ENCODE data around the gene FNBP1L.

- TF ChIP-seq, protein P1, sequence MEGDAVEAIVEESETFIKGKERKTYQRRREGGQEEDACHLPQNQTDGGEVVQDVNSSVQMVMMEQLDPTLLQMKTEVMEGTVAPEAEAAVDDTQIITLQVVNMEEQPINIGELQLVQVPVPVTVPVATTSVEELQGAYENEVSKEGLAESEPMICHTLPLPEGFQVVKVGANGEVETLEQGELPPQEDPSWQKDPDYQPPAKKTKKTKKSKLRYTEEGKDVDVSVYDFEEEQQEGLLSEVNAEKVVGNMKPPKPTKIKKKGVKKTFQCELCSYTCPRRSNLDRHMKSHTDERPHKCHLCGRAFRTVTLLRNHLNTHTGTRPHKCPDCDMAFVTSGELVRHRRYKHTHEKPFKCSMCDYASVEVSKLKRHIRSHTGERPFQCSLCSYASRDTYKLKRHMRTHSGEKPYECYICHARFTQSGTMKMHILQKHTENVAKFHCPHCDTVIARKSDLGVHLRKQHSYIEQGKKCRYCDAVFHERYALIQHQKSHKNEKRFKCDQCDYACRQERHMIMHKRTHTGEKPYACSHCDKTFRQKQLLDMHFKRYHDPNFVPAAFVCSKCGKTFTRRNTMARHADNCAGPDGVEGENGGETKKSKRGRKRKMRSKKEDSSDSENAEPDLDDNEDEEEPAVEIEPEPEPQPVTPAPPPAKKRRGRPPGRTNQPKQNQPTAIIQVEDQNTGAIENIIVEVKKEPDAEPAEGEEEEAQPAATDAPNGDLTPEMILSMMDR (IDR thresholded peaks at IDR 0.05): no peak
- TF ChIP-seq POLR2A (IDR thresholded peaks at IDR 0.05; ENCODE audit: low read depth) (no peak), POLR2AphosphoS5 (IDR thresholded peaks at IDR 0.05) (no peak), EP300 (IDR thresholded peaks at IDR 0.05) (no peak)
Measured at GRCh38 chr1:93576746-93577145, 128.8 kb downstream of the FNBP1L start.
